HL-60/S4 (cell line): ENCODE data around the gene LRRC51.
"Not testable (repeated sequence)": the region's sequence is repeated elsewhere in the genome, so short reads cannot be mapped to it uniquely, and the experiment has no call there.

ENCODE experiments used
- in situ Hi-C: fragments of 300-500 bp; cut with MboI; formaldehyde crosslinking; loops from 2 replicates; pipeline ENCODE4 v1.14.3; 2022; ENCODE audit warnings: low sequenced_read_pairs

Gene LRRC51

GRCh38 chr11:72103754-72104167 lies 23.1 kb downstream of the LRRC51 start:
- in situ Hi-C loops: no loop called here

GRCh38 chr11:72105888-72106287 lies 25.2 kb downstream of the LRRC51 start, which contains the start of gene TOMT:
TOMT (plus strand) TSS chr11:72105924; CDS start chr11:72105952, 28 bp downstream.
- in situ Hi-C loops: no loop called here

- in situ Hi-C loops: no loop called here
Measured at GRCh38 chr11:72111300-72112142, 30.9 kb downstream of the LRRC51 start.

GRCh38 chr11:72112143-72112977 lies 31.7 kb downstream of the LRRC51 start, which contains the start of gene ANAPC15:
ANAPC15 (minus strand) TSS chr11:72112695; CDS start chr11:72111276, 1,419 bp downstream.
- in situ Hi-C loops: no loop called here

GRCh38 chr11:72112978-72113808 lies 32.5 kb downstream of the LRRC51 start:
- in situ Hi-C loops: no loop called here

GRCh38 chr11:72114570-72114969 lies 33.9 kb downstream of the LRRC51 start:
- in situ Hi-C loops: no loop called here

GRCh38 chr11:72116019-72116755 lies 35.5 kb downstream of the LRRC51 start:
- in situ Hi-C loops: no loop called here

- in situ Hi-C loops: no loop called here
Measured at GRCh38 chr11:72119198-72119597, 38.5 kb downstream of the LRRC51 start.

- in situ Hi-C loops: no loop called here
Measured at GRCh38 chr11:72120930-72121329, 40.3 kb downstream of the LRRC51 start.

- in situ Hi-C loops: no loop called here
Measured at GRCh38 chr11:72122607-72123006, 42.0 kb downstream of the LRRC51 start.

- in situ Hi-C loops: no loop called here
Measured at GRCh38 chr11:72123117-72123653, 42.5 kb downstream of the LRRC51 start.

GRCh38 chr11:72124046-72124445 lies 43.4 kb downstream of the LRRC51 start:
- in situ Hi-C loops: no loop called here

- in situ Hi-C loops: no loop called here
Measured at GRCh38 chr11:72125956-72126355, 45.3 kb downstream of the LRRC51 start.

- in situ Hi-C loops: no loop called here
Measured at GRCh38 chr11:72127923-72128322, 47.3 kb downstream of the LRRC51 start.

GRCh38 chr11:72129381-72129780 lies 48.7 kb downstream of the LRRC51 start:
- in situ Hi-C loops: no loop called here

GRCh38 chr11:72132646-72133045 lies 52.0 kb downstream of the LRRC51 start:
- in situ Hi-C loops: no loop called here

GRCh38 chr11:72135473-72135872 lies 54.8 kb downstream of the LRRC51 start, which contains the start of gene FOLR3:
FOLR3 (plus strand) TSS chr11:72135725; CDS start chr11:72135953, 228 bp downstream.
- in situ Hi-C loops: not testable (repeated sequence)

- in situ Hi-C loops: no loop called here
Measured at GRCh38 chr11:72135891-72136683, 55.4 kb downstream of the LRRC51 start.
